ENCODE data around the gene FAM240B. TPM values are rescaled to one million over a fixed set of nuclear protein-coding genes. Genes with fewer than 3 reads are reported as not detected.

Gene FAM240B
- total and polyA plus RNA-seq, 2 of the 8 experiments (the other 6 are each of a cell fraction or from before 2014, with no cell fraction given) = not detected

GRCh38 chr9:38705917-38706316, 14.0 kb downstream of the FAM240B start:
- H2BK120ac ChIP-seq (replicated peaks; ENCODE audit: low read depth, low read length) = no peak overlapping the region
- H3K23ac ChIP-seq (ENCODE audit: insufficient read length) = no peak overlapping the region
- H3K27ac ChIP-seq (ENCODE audit: low read depth, low read length) = no peak overlapping the region
- H2BK12ac ChIP-seq (ENCODE audit: low read depth, low read length) = no peak overlapping the region
- no peak overlapping the region for H2BK15ac ChIP-seq (ENCODE audit: low read length)
- ChIA-PET POLR2A (ENCODE audit: partially characterized antibody) (interaction anchor here (1.0 kb wide), 1 partner anchor 14 kb away, joined by 3 read pairs; no protein-coding TSS in a partner anchor), CTCF (ENCODE audit: partially characterized antibody) (interaction anchor here (0.9 to 6.6 kb wide), 9 partner anchors 9 to 288 kb away, joined by 3 to 53 read pairs (median 4); no protein-coding TSS in a partner anchor)
- H4K91ac ChIP-seq (replicated peaks; ENCODE audit: insufficient read length, low read length) = peak overlapping the region; percentile 25
- H3K23me2 ChIP-seq (ENCODE audit: low read depth, low read length) = no peaks in the 10 kb centered on the region
- no peak overlapping the region for H4K5ac ChIP-seq (ENCODE audit: insufficient read length, low read depth, low read length)
- H3K4me2 ChIP-seq (ENCODE audit: insufficient read depth in 1 of 2, low read depth in 2 of 2, low read length in 2 of 2) = no peak overlapping the region
- no peak overlapping the region for H4K8ac ChIP-seq (ENCODE audit: extremely low read depth, insufficient read depth, low read length)
- H3K4me3 ChIP-seq (ENCODE audit: extremely low read depth in 1 of 4, insufficient read depth in 2 of 4, low read depth in 3 of 4, low read length in 4 of 4) = no peak overlapping the region
- no peak overlapping the region for H3K4ac ChIP-seq (replicated peaks; ENCODE audit: insufficient read length, low read depth, low read length)
- H2AFZ ChIP-seq (ENCODE audit: low read length) = no peak overlapping the region
- 83% methylated on average over 6 of the region's 6 CpGs; no CpG with 5 or more reads in 1 of the 2 experiments for WGBS, 2 experiments (ENCODE audit: extremely low coverage in 1 of 2, insufficient coverage in 1 of 2, insufficient read length in 1 of 2, insufficient replicate concordance in 2 of 2, low coverage in 1 of 2, low lambda C conversion rate in 2 of 2, missing lambda C conversion rate in 1 of 2)
- no peak overlapping the region for H2BK20ac ChIP-seq (ENCODE audit: low read length)
- no peak overlapping the region for H3K56ac ChIP-seq (replicated peaks; ENCODE audit: insufficient read length, low read depth, low read length)
- no peak overlapping the region for H2BK5ac ChIP-seq (ENCODE audit: low read depth, low read length)
- no peaks in the 10 kb centered on the region for H3K36me3 ChIP-seq (ENCODE audit: control insufficient read depth in 2 of 4, insufficient read depth in 4 of 4, low read length in 3 of 4)
- H3K9ac ChIP-seq (replicated peaks in 1 of 4; ENCODE audit: extremely low read depth in 1 of 4, low read depth in 3 of 4, low read length in 3 of 4) = no peak overlapping the region
- no peak overlapping the region for H3K18ac ChIP-seq (ENCODE audit: extremely low read depth, low read length)
- no peaks in the 10 kb centered on the region for H3K4me1 ChIP-seq (replicated peaks in 1 of 4; ENCODE audit: control insufficient read depth in 3 of 4, insufficient read depth in 4 of 4, low read length in 3 of 4)
- H4K20me1 ChIP-seq (replicated peaks in 1 of 2; ENCODE audit: control insufficient read depth in 1 of 2, insufficient read depth in 2 of 2, low read length in 2 of 2) = no peaks in the 10 kb centered on the region
- H3K79me2 ChIP-seq (ENCODE audit: control insufficient read depth in 1 of 2, insufficient read depth in 2 of 2, low read length in 2 of 2) = no peaks in the 10 kb centered on the region
- H3K79me1 ChIP-seq (ENCODE audit: low read depth, low read length) = no peaks in the 10 kb centered on the region
- no peak overlapping the region for H3K14ac ChIP-seq (ENCODE audit: insufficient read length)
- no peak for FAIRE-seq
- H2AK5ac ChIP-seq (ENCODE audit: low read depth, low read length) = no peak overlapping the region
- no peaks in the 10 kb centered on the region; a peak in 1 of 7 replicates for H3K27me3 ChIP-seq (replicated peaks in 1 of 4; ENCODE audit: control insufficient read depth in 3 of 4, extremely low read depth in 1 of 4, insufficient read depth in 3 of 4, low read length in 3 of 4)
- peaks cover 0 to 7% of the 10 kb centered on the region in 2 experiments; a peak in 1 of 4 replicates for H3K9me3 ChIP-seq (ENCODE audit: insufficient read depth in 2 of 2, low read depth in 1 of 2, low read length in 1 of 2)
- no peak for DNase-seq (ENCODE audit: low read depth in 1 of 2, low spot score in 2 of 2)
- TF ChIP-seq POU5F1 (IDR thresholded peaks at IDR 0.05; ENCODE audit: low read depth, low read length) = no peak
- TF ChIP-seq RFX5 (IDR thresholded peaks at IDR 0.05; ENCODE audit: borderline replicate concordance, low read depth, low read length) = no peak
- no peak for TF ChIP-seq RXRA (IDR thresholded peaks at IDR 0.05; ENCODE audit: insufficient read depth, low read depth, low read length)

Data from H1 (cell line).